ENCODE measurements around the gene COMMD10.

- TF ChIP-seq EZH2 (IDR thresholded peaks at IDR 0.05; ENCODE audit: borderline replicate concordance, insufficient read depth, low read length, poor library complexity, severe bottlenecking) (no peak), CTCF (IDR thresholded peaks at IDR 0.05; ENCODE audit: poor library complexity, severe bottlenecking) (no peak), POLR2AphosphoS5 (IDR thresholded peaks at IDR 0.05) (no peak), EP300 (conservative IDR thresholded peaks at IDR 0.05; ENCODE audit: poor library complexity, severe bottlenecking) (no peak), TAF1 (IDR thresholded peaks at IDR 0.05; ENCODE audit: low read depth) (no peak), MXI1 (conservative IDR thresholded peaks at IDR 0.05; ENCODE audit: poor library complexity, severe bottlenecking) (no peak)
These were observed 49.7 kb upstream of the COMMD10 start for GRCh38 chr5:116035123-116035522.

Data from neural cell (in vitro differentiated cells).